KOPT-K1 (cell line): Measurements from ENCODE around the gene ABLIM2.
"Not testable (repeated sequence)": the region's sequence is repeated elsewhere in the genome, so short reads cannot be mapped to it uniquely, and the experiment has no call there.

Source experiments
- H3K27ac ChIP-seq: fragments of 200-600 bp; sonication (generic); 2 replicates; pipeline ENCODE4 v1.5.1; 2016; ENCODE audit warnings: antibody characterized with exemption, mild to moderate bottlenecking, low read depth, low read length; ENCODE audit not compliant: poor library complexity, severe bottlenecking
- H3K36me3 ChIP-seq: fragments of 200-600 bp; sonication (generic); 2 replicates; pipeline ENCODE4 v1.5.1; 2017; ENCODE audit warnings: antibody characterized with exemption, mild to moderate bottlenecking, low read length, moderate library complexity; ENCODE audit not compliant: insufficient read depth
- H3K9me3 ChIP-seq: fragments of 200-600 bp; sonication (generic); 2 replicates; pipeline ENCODE4 v1.5.1; 2017; ENCODE audit warnings: antibody characterized with exemption, low read length, mild to moderate bottlenecking; ENCODE audit not compliant: insufficient read depth, poor library complexity, severe bottlenecking

ABLIM2 gene

GRCh38 chr4:8148159-8148558 lies 10.5 kb downstream of the ABLIM2 start:
- Histone ChIP-seq H3K9me3 (no peaks in the 10 kb centered on the region), H3K36me3 (no peaks in the 10 kb centered on the region), H3K27ac (no peak overlapping the region)

GRCh38 chr4:8147231-8147970 lies 11.2 kb downstream of the ABLIM2 start:
- Histone ChIP-seq H3K9me3 (no peaks in the 10 kb centered on the region), H3K27ac (no peak overlapping the region), H3K36me3 (no peaks in the 10 kb centered on the region)

- Histone ChIP-seq H3K36me3 (no peaks in the 10 kb centered on the region), H3K27ac (no peak overlapping the region), H3K9me3 (no peaks in the 10 kb centered on the region)
These were observed 12.5 kb downstream of the ABLIM2 start for GRCh38 chr4:8146157-8146556.

- no peaks in the 10 kb centered on the region for H3K36me3 ChIP-seq
- H3K9me3 ChIP-seq: no peaks in the 10 kb centered on the region
- no peak overlapping the region for H3K27ac ChIP-seq
These were observed 14.3 kb downstream of the ABLIM2 start for GRCh38 chr4:8144359-8144758.

- H3K36me3 ChIP-seq: no peaks in the 10 kb centered on the region
- no peak overlapping the region for H3K27ac ChIP-seq
- no peaks in the 10 kb centered on the region for H3K9me3 ChIP-seq
These were observed 15.0 kb downstream of the ABLIM2 start for GRCh38 chr4:8143392-8144140.

- Histone ChIP-seq H3K9me3 (no peaks in the 10 kb centered on the region), H3K27ac (no peak overlapping the region), H3K36me3 (no peaks in the 10 kb centered on the region)
These were observed 16.1 kb downstream of the ABLIM2 start for GRCh38 chr4:8142556-8142955.

- no peaks in the 10 kb centered on the region for H3K36me3 ChIP-seq
- H3K9me3 ChIP-seq: no peaks in the 10 kb centered on the region
- no peak overlapping the region for H3K27ac ChIP-seq
These were observed 16.7 kb downstream of the ABLIM2 start for GRCh38 chr4:8141935-8142334.

- H3K9me3 ChIP-seq: no peaks in the 10 kb centered on the region
- no peaks in the 10 kb centered on the region for H3K36me3 ChIP-seq
- no peak overlapping the region for H3K27ac ChIP-seq
These were observed 17.7 kb downstream of the ABLIM2 start for GRCh38 chr4:8140915-8141314.

- not testable (repeated sequence) for H3K27ac ChIP-seq, H3K9me3 ChIP-seq, H3K36me3 ChIP-seq
These were observed 18.9 kb downstream of the ABLIM2 start for GRCh38 chr4:8139726-8140125.

GRCh38 chr4:8136972-8137710 lies 21.5 kb downstream of the ABLIM2 start:
- Histone ChIP-seq H3K27ac (no peak overlapping the region), H3K36me3 (no peaks in the 10 kb centered on the region), H3K9me3 (no peaks in the 10 kb centered on the region)

GRCh38 chr4:8136529-8136928 lies 22.1 kb downstream of the ABLIM2 start:
- Histone ChIP-seq H3K27ac (no peak overlapping the region), H3K9me3 (no peaks in the 10 kb centered on the region), H3K36me3 (no peaks in the 10 kb centered on the region)

- Histone ChIP-seq H3K27ac (no peak overlapping the region), H3K36me3 (no peaks in the 10 kb centered on the region), H3K9me3 (no peaks in the 10 kb centered on the region)
These were observed 22.9 kb downstream of the ABLIM2 start for GRCh38 chr4:8135666-8136065.

- no peak overlapping the region for H3K27ac ChIP-seq
- H3K9me3 ChIP-seq: no peaks in the 10 kb centered on the region
- no peaks in the 10 kb centered on the region for H3K36me3 ChIP-seq
These were observed 24.6 kb downstream of the ABLIM2 start for GRCh38 chr4:8133897-8134563.

GRCh38 chr4:8132947-8133705 lies 25.5 kb downstream of the ABLIM2 start:
- no peaks in the 10 kb centered on the region for H3K36me3 ChIP-seq

More at GRCh38 chr4:8132947-8133705, 25.5 kb downstream of the ABLIM2 start:
- Histone ChIP-seq H3K27ac (no peak overlapping the region), H3K9me3 (no peaks in the 10 kb centered on the region)
